Keratinocyte (primary cell): ENCODE measurements around the gene PEX5L. TPM values are rescaled to one million over a fixed set of nuclear protein-coding genes. Genes with fewer than 3 reads are reported as not detected.

ENCODE experiments used
- DNase-seq: peaks from one replicate; pipeline ENCODE4 v3.0.0-alpha.2; 2011; ENCODE audit warnings: low read depth, missing footprints, low spot score
- FAIRE-seq: peaks from 2 replicates; lab custom pipeline; 2011; peaks lifted over from hg19 to GRCh38; lab: Jason Lieb, UNC
- H2AFZ ChIP-seq: 2 replicates; pipeline ENCODE4 v1.6.0; 2012; ENCODE audit warnings: low read length, control low read depth, inconsistent platforms; ENCODE audit not compliant: control insufficient read depth
- H3K27ac ChIP-seq: 2 replicates; pipeline ENCODE4 v1.5.1; 2011; ENCODE audit warnings: low read length; ENCODE audit not compliant: control insufficient read depth, insufficient read depth
- H3K27me3 ChIP-seq: 3 replicates; pipeline ENCODE4 v1.6.0; 2011; ENCODE audit warnings: low read length; ENCODE audit not compliant: control insufficient read depth, insufficient read depth; ENCODE audit errors: extremely low read depth
- H3K36me3 ChIP-seq, 2 experiments: 2 replicates in 1 of 2; 3 replicates in 1 of 2; pipeline ENCODE4 v1.5.1; 2011; ENCODE audit warnings: low read length in 2 of 2, mild to moderate bottlenecking in 1 of 2; ENCODE audit not compliant: control insufficient read depth in 2 of 2, insufficient read depth in 2 of 2; ENCODE audit errors: extremely low read depth in 1 of 2
- H3K4me1 ChIP-seq: 3 replicates; pipeline ENCODE4 v1.5.1; 2011; ENCODE audit warnings: low read length; ENCODE audit not compliant: control insufficient read depth, insufficient read depth; ENCODE audit errors: extremely low read depth
- H3K4me2 ChIP-seq: 3 replicates; pipeline ENCODE4 v1.6.0; 2011; ENCODE audit warnings: low read depth, low read length; ENCODE audit not compliant: control insufficient read depth, insufficient read depth; ENCODE audit errors: extremely low read depth
- H3K4me3 ChIP-seq, 3 experiments: fragments of 200-600 bp in 1 of 3; sonication (generic) in 1 of 3; 2 replicates in 2 of 3; 3 replicates in 1 of 3; pipeline ENCODE4 v1.5.1; 2011 to 2016; ENCODE audit warnings: low read length in 3 of 3, mild to moderate bottlenecking in 3 of 3, control low read depth in 2 of 3, inconsistent platforms in 1 of 3, low read depth in 1 of 3, mixed read lengths in 1 of 3, mixed run types in 1 of 3, moderate library complexity in 1 of 3; ENCODE audit not compliant: control insufficient read depth in 2 of 3, insufficient read depth in 2 of 3; ENCODE audit errors: extremely low read depth in 1 of 3
- H3K79me2 ChIP-seq: 2 replicates; pipeline ENCODE4 v1.6.0; 2012; ENCODE audit warnings: low read length; ENCODE audit not compliant: control insufficient read depth, insufficient read depth
- H3K9ac ChIP-seq: 3 replicates; pipeline ENCODE4 v1.6.0; 2011; ENCODE audit warnings: low read length; ENCODE audit not compliant: control insufficient read depth, insufficient read depth; ENCODE audit errors: extremely low read depth
- H3K9me1 ChIP-seq: 3 replicates; pipeline ENCODE4 v1.6.0; 2011; ENCODE audit warnings: low read length; ENCODE audit not compliant: control insufficient read depth, insufficient read depth; ENCODE audit errors: extremely low read depth
- H3K9me3 ChIP-seq: 2 replicates; pipeline ENCODE4 v1.5.1; 2012; ENCODE audit warnings: low read depth, low read length; ENCODE audit not compliant: control insufficient read depth
- H4K20me1 ChIP-seq: 3 replicates; pipeline ENCODE4 v1.6.0; 2011; ENCODE audit warnings: low read length; ENCODE audit not compliant: control insufficient read depth, insufficient read depth; ENCODE audit errors: extremely low read depth
- EZH2 ChIP-seq: IDR thresholded peaks from one replicate; pipeline ENCODE4 v1.6.1; 2012; ENCODE audit warnings: inconsistent platforms, mild to moderate bottlenecking, low read length, moderate library complexity
- dilution Hi-C: fragments of 300-500 bp; cut with MboI; formaldehyde crosslinking; loops from one replicate; pipeline ENCODE4 v1.7.0; 2020; ENCODE audit warnings: low sequenced_read_pairs; ENCODE audit not compliant: extremely low pct_ligation_motif_present
- polyA plus RNA-seq, 5 experiments: library from polyadenylated mRNA; depleted of rRNA in 3 of 5; stranded (reverse) in 3 of 5; stranded (forward) in 1 of 5; unstranded in 1 of 5; fragments of >200 nt; gene quantifications; 1 replicate in 1 of 5; 2 replicates in 3 of 5; 3 replicates in 1 of 5; pipeline versions ENCODE4 v1.2.1 to v1.2.3, GENCODE V29; 2011 to 2012; ENCODE audit warnings: missing spikeins in 2 of 5, low read depth in 1 of 5, low replicate concordance in 1 of 5
- TF ChIP-seq, protein P1 (sequence below), 3 experiments: IDR thresholded peaks in 1 of 3; conservative IDR thresholded peaks in 1 of 3; optimal IDR thresholded peaks in 1 of 3; 2 replicates in 2 of 3; 3 replicates in 1 of 3; pipeline versions ENCODE3 to v1.5.1; 2011; ENCODE audit warnings: low read length in 3 of 3, mild to moderate bottlenecking in 3 of 3, moderate library complexity in 2 of 3, control low read depth in 1 of 3, inconsistent platforms in 1 of 3; ENCODE audit not compliant: insufficient read depth in 2 of 3; ENCODE audit errors: extremely low read depth in 1 of 3

The PEX5L gene
- polyA plus RNA-seq, 1 donor (not counting 4 experiments of a cell fraction or from before 2014, with no cell fraction given): 0.92 TPM

DNA sequence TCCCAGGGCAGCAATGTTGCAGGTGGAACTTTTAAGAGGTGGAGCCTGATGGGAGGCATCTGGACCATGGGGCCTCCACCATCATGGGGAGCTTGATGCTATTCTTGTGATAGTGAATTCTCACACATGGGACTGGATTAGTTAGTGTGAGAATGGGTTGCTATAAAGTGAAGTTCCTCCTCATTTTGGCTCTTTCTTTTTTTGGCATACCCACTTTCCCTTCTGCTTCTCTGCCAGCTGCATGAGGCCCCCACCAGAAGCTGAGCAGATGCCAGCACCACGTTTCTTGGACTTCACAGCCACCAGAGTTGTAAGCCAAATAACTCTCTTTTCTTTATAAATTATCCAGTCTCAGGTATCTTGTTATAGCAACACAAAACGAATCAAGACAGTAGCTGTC lies 101.0 kb downstream of the PEX5L start:
- DNase-seq: no peak
- no peaks in the 10 kb centered on the region for H3K9me3 ChIP-seq
- H3K9me1 ChIP-seq: no peaks in the 10 kb centered on the region
- no peak overlapping the region for H2AFZ ChIP-seq
- no peaks in the 10 kb centered on the region for H3K27me3 ChIP-seq
- H3K27ac ChIP-seq: no peak overlapping the region
- no peak for FAIRE-seq
- TF ChIP-seq, protein P1, sequence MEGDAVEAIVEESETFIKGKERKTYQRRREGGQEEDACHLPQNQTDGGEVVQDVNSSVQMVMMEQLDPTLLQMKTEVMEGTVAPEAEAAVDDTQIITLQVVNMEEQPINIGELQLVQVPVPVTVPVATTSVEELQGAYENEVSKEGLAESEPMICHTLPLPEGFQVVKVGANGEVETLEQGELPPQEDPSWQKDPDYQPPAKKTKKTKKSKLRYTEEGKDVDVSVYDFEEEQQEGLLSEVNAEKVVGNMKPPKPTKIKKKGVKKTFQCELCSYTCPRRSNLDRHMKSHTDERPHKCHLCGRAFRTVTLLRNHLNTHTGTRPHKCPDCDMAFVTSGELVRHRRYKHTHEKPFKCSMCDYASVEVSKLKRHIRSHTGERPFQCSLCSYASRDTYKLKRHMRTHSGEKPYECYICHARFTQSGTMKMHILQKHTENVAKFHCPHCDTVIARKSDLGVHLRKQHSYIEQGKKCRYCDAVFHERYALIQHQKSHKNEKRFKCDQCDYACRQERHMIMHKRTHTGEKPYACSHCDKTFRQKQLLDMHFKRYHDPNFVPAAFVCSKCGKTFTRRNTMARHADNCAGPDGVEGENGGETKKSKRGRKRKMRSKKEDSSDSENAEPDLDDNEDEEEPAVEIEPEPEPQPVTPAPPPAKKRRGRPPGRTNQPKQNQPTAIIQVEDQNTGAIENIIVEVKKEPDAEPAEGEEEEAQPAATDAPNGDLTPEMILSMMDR (optimal IDR thresholded peaks at IDR 0.05 in 1 of 3, IDR thresholded peaks at IDR 0.05 in 1 of 3, conservative IDR thresholded peaks at IDR 0.05 in 1 of 3; ENCODE audit: extremely low read depth in 1 of 3, insufficient read depth in 2 of 3, low read length in 3 of 3): no peak
- no peak for TF ChIP-seq EZH2
- H3K4me1 ChIP-seq: no peaks in the 10 kb centered on the region
- no peak overlapping the region for H3K9ac ChIP-seq
- dilution Hi-C loops: no loop called here
- no peak overlapping the region for H3K4me2 ChIP-seq
- no peaks in the 10 kb centered on the region for H3K36me3 ChIP-seq
- H3K4me3 ChIP-seq: no peak overlapping the region
- H4K20me1 ChIP-seq: no peaks in the 10 kb centered on the region
- no peaks in the 10 kb centered on the region for H3K79me2 ChIP-seq

DNA sequence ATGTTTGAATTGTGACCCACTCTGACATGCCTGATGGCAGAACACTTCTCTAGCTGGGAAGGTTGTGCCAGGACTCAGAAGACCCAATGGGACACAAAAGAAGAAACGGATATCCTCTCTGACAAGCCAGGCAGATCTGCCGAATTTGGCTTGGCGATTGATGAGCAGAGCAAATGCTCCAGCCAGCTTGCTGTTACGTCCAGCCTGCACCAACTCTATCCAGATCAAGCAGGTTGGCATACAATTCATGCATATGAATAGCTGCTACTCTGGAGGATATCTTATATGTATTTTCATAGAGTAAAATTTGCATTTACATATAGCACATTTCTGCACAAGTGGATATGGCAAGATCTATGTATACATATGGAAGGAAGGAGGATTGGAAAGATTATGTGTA lies 102.8 kb downstream of the PEX5L start:
- Histone ChIP-seq H3K4me2 (no peak overlapping the region), H3K4me3 (no peak overlapping the region), H3K36me3 (no peaks in the 10 kb centered on the region), H3K27me3 (no peaks in the 10 kb centered on the region), H4K20me1 (no peaks in the 10 kb centered on the region), H3K9me1 (no peaks in the 10 kb centered on the region), H3K79me2 (no peaks in the 10 kb centered on the region), H3K27ac (no peak overlapping the region), H3K4me1 (no peaks in the 10 kb centered on the region), H3K9me3 (no peaks in the 10 kb centered on the region), H3K9ac (no peak overlapping the region), H2AFZ (no peak overlapping the region)
- FAIRE-seq (no peak), DNase-seq (no peak)
- TF ChIP-seq, protein P1 (optimal IDR thresholded peaks at IDR 0.05 in 1 of 3, IDR thresholded peaks at IDR 0.05 in 1 of 3, conservative IDR thresholded peaks at IDR 0.05 in 1 of 3; ENCODE audit: extremely low read depth in 1 of 3, insufficient read depth in 2 of 3, low read length in 3 of 3): no peak
- no peak for TF ChIP-seq EZH2
- dilution Hi-C loops: no loop called here
